GM21515 (cell line): ENCODE results near the gene OR14C36.
"Not testable (repeated sequence)": the region's sequence is repeated elsewhere in the genome, so short reads cannot be mapped to it uniquely, and the experiment has no call there.

Experiments used
- ATAC-seq: cut with Tn5 transposase; IDR thresholded peaks from one replicate; pipeline ENCODE4 v1.9.1; 2021; ENCODE audit not compliant: unreplicated experiment

The OR14C36 gene

GRCh38 chr1:248348475-248348874 is at the start of gene OR14C36:
Gene OR14C36, plus strand, starts transcription at chr1:248348775. Its CDS starts 0 bp downstream, at chr1:248348775.
- no peak for ATAC-seq

- ATAC-seq = no peak
These were observed 45.3 kb upstream of the OR14C36 start, which contains the start of gene OR2T12 for GRCh38 chr1:248303324-248303723. Gene OR2T12, minus strand, starts transcription at chr1:248303424. Its CDS starts 7,846 bp downstream, at chr1:248295578.

- ATAC-seq = not testable (repeated sequence)
These were observed 42.9 kb upstream of the OR14C36 start for GRCh38 chr1:248305672-248306071.

GRCh38 chr1:248306103-248306502 is 42.5 kb upstream of the OR14C36 start:
- ATAC-seq = no peak

GRCh38 chr1:248306740-248307139 is 41.8 kb upstream of the OR14C36 start:
- not testable (repeated sequence) for ATAC-seq

GRCh38 chr1:248316796-248317195 is 31.8 kb upstream of the OR14C36 start:
- no peak for ATAC-seq

- ATAC-seq = no peak
These were observed 24.1 kb upstream of the OR14C36 start, which contains the start of gene OR2M7 for GRCh38 chr1:248324468-248324867. Gene OR2M7, minus strand, starts transcription at chr1:248324568. Its CDS starts 0 bp downstream, at chr1:248324568.

- no peak for ATAC-seq
These were observed 5.1 kb upstream of the OR14C36 start for GRCh38 chr1:248343451-248343850.

GRCh38 chr1:248359415-248359814 is 10.8 kb downstream of the OR14C36 start:
- ATAC-seq = no peak

GRCh38 chr1:248361121-248361715 is 12.6 kb downstream of the OR14C36 start, which contains the start of gene OR2T4:
Gene OR2T4, plus strand, starts transcription at chr1:248361665. Its CDS starts 0 bp downstream, at chr1:248361665.
- ATAC-seq = no peak

- no peak for ATAC-seq
These were observed 18.0 kb downstream of the OR14C36 start for GRCh38 chr1:248366609-248367008.

GRCh38 chr1:248372394-248372793 is 23.8 kb downstream of the OR14C36 start:
- no peak for ATAC-seq

GRCh38 chr1:248373761-248374160 is 25.2 kb downstream of the OR14C36 start:
- ATAC-seq = no peak

- no peak for ATAC-seq
These were observed 26.9 kb downstream of the OR14C36 start, which contains the start of gene OR2T6 for GRCh38 chr1:248375446-248375845. Gene OR2T6, plus strand, starts transcription at chr1:248375746. Its CDS starts 11,863 bp downstream, at chr1:248387609.

- no peak for ATAC-seq
These were observed 28.3 kb downstream of the OR14C36 start for GRCh38 chr1:248376916-248377315.

- ATAC-seq = no peak
These were observed 32.3 kb downstream of the OR14C36 start for GRCh38 chr1:248380854-248381253.

GRCh38 chr1:248388426-248388825 is 39.9 kb downstream of the OR14C36 start:
- ATAC-seq = no peak

- ATAC-seq = no peak
These were observed 44.5 kb downstream of the OR14C36 start for GRCh38 chr1:248393050-248393449.
